C4-2B (cell line): ENCODE data around the gene MINDY1.

Experiments used
- H3K27ac ChIP-seq: fragments of 450-650 bp; 2 replicates; pipeline ENCODE4 v1.5.1; 2017
- CTCF ChIP-seq: fragments of 450-650 bp; conservative IDR thresholded peaks from 2 replicates; pipeline ENCODE4 v1.5.1; 2017; ENCODE audit warnings: mild to moderate bottlenecking
- ZFX ChIP-seq: fragments of 450-650 bp; IDR thresholded peaks from 2 replicates; pipeline ENCODE4 v1.6.1; 2017

The MINDY1 gene

GRCh38 chr1:151048645-151049032 lies 41.9 kb upstream of the MINDY1 start:
- H3K27ac ChIP-seq: no peak overlapping the region; the same call in 1 of the 2 replicates
- no peak for TF ChIP-seq ZFX
- TF ChIP-seq CTCF: no peak; the same call in 1 of the 2 replicates

- TF ChIP-seq ZFX: no peak
- TF ChIP-seq CTCF: no peak
- no peak overlapping the region; the same call in 1 of the 2 replicates for H3K27ac ChIP-seq
These were observed 41.4 kb upstream of the MINDY1 start for GRCh38 chr1:151047925-151048644.

- H3K27ac ChIP-seq: no peak within 1 kb of the TSS; the same call in 1 of the 2 replicates
- TF ChIP-seq ZFX (no peak), CTCF (no peak)
These were observed 40.9 kb upstream of the MINDY1 start, which contains the start of gene C1orf56 for GRCh38 chr1:151047591-151047924. Gene C1orf56 (plus strand): TSS chr1:151047751. CDS start chr1:151047848, 97 bp downstream.

- no peak for TF ChIP-seq ZFX
- TF ChIP-seq CTCF: no peak
- H3K27ac ChIP-seq: no peak overlapping the region
These were observed 36.5 kb upstream of the MINDY1 start for GRCh38 chr1:151043163-151043562.

- TF ChIP-seq CTCF: no peak
- no peak for TF ChIP-seq ZFX
These were observed 32.8 kb upstream of the MINDY1 start for GRCh38 chr1:151039521-151039920.

GRCh38 chr1:151037032-151037431 lies 30.3 kb upstream of the MINDY1 start:
- no peak overlapping the region for H3K27ac ChIP-seq

More at GRCh38 chr1:151039521-151039920, 32.8 kb upstream of the MINDY1 start:
- H3K27ac ChIP-seq: no peak overlapping the region

More at GRCh38 chr1:151037032-151037431, 30.3 kb upstream of the MINDY1 start:
- TF ChIP-seq CTCF (no peak), ZFX (no peak)
